HG03354 (cell line): Measurements from ENCODE around the gene ALDOC.
"Not testable (repeated sequence)": the region's sequence is repeated elsewhere in the genome, so short reads cannot be mapped to it uniquely, and the experiment has no call there.

Experiments used
- ATAC-seq: cut with Tn5 transposase; IDR thresholded peaks from one replicate; pipeline ENCODE4 v1.9.1; 2021; ENCODE audit warnings: mild to moderate bottlenecking; ENCODE audit not compliant: unreplicated experiment, poor library complexity, severe bottlenecking

ALDOC gene

DNA sequence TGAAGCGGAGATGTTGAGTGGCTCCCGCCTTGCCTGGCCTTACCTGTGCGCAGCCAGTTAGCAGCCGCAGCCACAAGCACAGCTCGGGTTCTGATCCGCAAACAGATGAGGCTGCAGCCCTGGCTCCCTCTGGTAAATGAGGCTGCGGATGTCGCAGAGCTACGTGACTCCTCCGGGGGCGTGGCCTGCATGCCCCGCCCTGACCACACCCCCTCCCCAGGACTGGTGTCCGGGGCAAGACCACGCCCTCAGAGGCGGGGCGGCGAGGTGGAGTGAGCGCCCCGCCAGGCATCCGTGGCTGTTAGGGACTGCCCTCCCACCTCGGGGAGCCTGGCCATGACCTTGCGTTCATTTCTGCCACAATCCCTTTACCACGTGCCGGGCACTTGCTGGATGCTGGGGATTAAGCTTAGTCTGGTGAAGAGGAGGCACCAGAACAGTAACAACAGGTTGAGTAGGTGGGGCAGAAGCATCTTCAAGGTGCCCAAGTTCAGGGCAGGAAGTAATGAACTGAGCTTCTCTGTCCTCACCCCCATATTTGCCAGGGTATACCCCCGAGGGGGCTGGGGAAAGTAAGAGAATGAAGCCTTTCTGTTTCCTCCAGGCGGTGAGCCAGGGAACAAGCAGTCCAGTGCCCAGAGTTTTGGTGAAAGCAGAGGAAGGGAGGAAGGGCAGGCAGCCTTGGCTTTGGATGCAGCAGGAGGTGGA, at the start of gene ALDOC:
TSS of gene ALDOC (minus strand) at position 138 of the 708 bp plus-strand sequence. CDS start 1,363 bp downstream, outside the sequence.
- ATAC-seq: peak; percentile 86

DNA sequence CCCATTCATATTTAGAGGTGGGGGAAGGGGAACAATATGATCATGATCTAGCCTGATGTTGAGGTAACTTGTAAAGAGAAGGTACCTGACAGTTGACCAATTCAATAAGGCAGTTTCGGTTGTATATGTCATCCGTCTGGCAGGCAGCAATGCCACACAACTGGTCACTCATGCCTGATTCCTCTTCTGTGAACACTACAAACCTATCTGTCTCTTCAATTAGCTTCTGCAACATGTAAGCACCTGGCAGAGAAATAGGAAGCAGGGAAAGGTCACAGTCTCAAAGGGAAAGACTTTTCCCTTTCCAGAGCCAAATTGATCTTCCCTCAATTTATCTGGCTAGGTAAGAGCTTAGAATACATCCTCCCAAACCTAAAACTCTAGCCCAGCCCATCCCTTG, 47.5 kb upstream of the ALDOC start:
- ATAC-seq: no peak

DNA sequence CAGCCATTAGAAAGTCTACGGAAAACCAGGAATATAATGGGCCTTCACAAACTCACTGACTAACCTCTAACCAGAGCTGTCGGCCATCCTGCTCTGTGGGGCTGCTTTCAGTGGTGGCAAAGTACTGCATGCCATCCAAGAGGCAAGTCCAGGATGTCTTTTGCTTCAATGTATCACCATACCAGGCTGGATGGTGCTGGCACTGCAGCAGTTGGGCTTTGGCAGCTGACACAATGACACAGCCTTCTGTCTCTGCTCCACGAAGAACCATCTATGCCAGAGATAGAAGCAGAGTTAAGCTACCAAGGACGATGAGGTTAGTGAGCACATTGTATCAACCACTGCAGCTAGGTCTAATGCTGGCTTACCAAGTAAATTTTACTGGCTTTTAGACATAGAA, 47.0 kb upstream of the ALDOC start:
- no peak for ATAC-seq

DNA sequence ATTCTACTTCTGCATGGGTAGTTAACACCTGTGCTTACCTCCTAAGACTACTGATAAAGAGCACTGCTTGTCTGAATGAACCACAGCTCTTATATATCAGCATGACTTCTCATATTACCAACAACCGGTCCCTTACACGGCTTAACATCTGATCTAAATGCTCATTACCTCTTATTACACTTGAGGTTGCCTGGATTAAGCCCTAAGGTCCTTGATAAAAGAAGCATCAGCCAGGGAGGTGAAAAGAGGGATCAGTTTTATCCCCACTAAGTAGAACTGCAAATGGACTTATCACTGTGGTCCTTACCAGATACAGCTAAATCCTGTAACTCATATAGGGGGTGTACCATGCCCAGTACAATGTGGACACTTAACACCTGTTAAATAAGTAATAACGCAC, 45.5 kb upstream of the ALDOC start:
- ATAC-seq: no peak

DNA sequence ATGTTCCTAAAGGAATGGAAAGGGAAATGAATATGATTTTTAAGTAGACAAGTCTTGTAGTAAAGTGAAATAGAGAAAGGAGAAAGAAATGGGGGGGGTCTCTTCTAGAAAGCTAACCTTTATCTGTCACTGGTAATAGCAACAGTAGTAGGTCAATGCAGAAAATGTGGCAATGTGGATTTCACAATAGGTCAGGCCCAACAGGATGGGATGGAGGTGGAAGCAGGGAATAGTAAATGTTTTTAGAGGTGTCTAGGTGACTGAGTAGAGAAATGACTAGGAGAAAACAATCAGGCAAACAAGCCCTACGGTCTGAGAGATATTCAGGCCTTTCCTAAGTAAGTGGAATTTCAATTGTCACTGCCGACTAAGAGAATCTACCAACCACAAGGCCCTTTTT, 43.3 kb upstream of the ALDOC start:
- no peak for ATAC-seq

DNA sequence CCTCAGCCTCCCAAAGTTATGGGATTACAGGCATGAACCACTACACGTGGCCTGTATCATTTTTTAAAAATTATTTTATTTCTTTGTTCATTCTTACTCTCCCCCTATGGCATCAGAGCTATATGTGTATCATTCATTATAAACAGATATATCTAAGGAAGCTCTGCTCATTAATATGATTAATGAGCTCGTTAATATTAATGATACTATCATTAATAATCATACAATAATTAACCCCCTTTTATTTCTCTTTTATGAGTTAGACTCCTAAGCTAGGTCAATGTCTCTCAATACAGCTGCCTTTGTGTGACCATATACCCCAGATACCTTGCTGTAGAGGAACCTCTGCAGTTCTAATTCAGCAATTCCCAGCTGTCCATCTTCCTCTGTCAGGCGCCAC, 41.8 kb upstream of the ALDOC start:
- ATAC-seq: no peak

DNA sequence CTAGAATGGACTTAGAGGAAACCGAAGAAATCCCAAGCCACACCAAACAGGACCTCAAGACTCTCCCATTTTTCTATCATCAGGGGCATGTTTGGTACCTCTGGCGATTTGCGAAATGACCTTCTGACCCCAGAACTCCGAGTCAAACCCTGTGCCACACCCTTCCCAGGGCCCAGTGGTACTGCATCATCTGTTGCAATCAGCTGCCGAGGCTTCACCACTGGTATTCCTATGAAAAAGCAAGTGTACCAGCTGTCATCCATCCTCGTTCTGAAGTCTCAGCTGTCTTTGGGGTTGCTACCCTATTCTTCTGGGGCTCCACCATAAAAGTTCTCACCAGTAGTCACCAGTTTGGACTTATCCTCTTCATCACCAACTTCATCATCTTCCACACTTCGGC, 39.6 kb upstream of the ALDOC start:
- no peak for ATAC-seq

DNA sequence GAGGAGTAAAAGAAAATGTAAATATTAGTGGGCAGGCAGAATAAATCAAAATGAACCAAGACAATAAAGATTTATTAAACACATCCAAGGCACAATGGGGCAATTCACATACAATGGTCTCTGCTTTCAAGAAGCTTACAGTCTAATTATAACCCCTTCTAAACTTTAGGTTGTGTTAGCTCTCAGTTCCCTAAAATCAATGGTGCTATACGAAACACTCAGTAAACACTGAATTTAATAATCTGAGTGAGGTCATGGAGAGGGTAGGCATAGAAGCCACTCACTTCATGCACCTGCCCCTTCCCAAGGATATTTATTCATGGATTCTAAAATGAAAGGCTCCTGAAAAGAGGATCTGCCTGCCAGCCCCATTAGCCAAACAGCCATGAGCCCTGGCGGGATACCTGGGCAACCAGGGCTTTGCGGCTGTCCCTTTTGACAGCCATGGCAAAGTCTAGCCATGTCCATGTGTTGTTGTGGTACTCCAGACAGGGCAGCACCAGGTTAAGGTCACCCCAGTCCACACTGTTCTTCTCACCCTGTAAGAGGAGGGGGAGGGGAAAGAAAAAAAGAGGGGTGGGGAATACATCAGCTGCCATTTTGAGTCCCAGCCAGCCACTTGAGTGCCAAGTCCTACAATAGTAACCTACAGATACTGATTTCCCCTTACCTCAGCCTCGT, 38.7 kb upstream of the ALDOC start:
- no peak for ATAC-seq

DNA sequence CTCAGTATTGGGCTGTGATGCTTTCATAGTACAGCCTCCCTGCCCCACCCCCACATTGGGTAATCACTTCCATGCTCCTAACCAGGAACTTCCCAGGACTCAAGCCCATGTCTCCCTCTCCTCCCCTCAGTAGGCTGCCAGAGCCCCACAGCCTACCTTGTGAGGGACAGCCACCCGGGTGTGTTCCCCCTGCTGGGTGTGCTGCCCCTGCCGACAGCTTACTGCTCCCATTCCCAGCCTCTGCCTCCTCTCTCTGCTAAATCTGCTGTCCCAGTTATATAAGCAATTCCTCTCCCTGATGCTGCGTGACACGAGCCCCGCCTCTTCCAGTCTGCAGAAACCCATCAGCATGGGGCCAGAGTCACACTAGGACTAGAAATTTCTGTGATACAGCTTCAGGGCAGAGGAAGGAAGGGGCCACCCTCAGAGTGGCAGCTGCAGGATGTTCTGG, 37.3 kb upstream of the ALDOC start, which contains the start of gene RSKR:
TSS of gene RSKR (minus strand) at position 255 of the 451 bp plus-strand sequence. CDS start at position 231, 24 bp downstream.
- ATAC-seq: no peak

DNA sequence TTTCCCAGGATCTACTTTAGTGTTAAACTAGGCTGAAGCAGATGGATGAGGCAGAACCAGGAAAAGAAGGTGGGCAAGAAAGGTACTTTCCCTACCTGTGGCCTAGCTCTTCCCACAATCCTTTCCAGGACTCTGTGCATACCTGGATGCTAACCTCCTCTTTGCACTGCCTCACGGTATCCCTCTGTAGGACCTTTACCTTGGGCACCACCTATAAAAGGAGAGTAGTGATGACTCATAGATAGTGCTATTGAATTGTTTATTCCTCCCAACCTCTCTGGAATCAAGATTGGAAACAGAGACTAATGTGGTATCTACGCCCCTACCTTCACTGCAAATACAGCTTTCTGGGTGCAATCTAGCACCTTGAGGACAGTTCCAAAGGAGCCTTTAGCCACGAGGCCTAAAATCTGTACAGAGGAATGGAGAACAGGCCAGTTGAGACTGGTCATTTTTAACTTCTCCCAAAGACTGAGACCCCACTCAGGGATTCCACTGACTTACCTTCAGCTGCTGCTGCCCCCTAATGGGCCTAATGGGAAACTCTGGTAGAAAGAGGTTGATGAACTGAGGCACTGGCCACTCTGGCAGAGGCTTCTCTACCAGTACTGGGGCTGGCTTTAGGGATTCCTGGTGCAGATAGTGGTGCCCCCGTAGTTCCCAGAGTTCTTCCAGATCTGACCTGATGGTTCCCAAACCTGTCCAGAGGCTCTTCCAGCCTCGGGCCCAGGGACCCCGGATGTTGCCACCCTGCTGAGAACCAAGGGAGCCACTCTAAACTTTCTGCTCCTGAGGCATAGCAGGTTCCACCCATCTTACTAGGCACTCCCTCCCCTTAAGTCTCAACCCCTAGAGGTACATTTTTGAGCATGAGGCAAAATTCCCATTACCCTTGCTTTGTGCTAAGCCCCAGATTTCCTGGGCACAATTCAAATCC, 36.5 kb upstream of the ALDOC start:
- ATAC-seq: no peak

DNA sequence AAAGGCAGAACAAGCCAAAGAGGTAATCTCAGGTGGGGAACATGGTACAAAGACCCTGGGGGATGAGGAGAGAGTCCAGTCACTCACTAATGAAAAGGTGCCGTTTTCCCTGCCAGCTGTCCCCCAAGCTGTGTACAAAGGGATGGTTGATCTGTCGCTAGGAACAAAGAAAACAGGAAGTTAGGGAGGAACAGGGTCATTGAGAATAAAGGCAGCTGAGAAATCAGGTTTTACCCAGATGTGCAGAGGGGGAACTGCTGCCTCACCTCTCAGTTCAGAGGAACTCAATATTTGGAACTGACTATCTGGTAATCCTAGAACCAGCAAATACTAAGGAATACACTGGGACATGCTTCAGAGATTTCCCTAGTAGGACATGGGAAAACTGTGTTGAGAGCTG, 35.8 kb upstream of the ALDOC start:
- ATAC-seq: no peak

DNA sequence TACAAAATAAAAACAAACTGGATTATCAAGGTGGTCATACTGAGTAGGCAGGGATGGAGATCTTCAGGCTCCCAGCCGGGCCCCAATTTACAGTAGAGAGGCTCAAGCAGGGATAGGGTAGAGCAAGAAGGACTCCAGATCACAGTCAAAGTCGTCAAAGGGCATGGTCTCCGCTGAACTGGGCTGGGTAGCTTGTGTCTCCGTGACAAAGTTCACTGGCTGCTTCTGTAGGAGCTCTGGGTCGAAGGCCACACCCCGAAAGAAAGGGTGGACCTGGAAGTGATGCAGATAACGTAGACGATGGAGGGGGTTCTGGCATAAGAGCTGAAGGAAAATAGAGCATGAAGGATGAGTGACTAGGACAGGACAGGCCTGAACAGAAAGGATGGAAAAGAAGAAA, 33.7 kb upstream of the ALDOC start:
- ATAC-seq: no peak

DNA sequence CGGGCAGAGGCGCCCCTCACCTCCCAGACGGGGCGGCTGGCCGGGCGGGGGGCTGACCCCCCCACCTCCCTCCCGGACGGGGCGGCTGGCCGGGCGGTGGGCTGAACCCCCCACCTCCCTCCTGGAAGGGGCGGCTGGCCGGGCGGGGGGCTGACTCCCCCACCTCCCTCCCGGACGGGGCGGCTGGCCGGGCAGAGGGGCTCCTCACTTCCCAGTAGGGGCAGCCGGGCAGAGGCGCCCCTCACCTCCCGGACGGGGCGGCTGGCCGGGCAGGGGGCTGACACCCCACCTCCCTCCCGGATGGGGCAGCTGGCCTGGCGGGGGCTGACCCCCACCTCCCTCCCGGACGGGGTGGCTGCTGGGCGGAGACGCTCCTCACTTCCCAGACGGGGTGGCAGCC, 27.3 kb upstream of the ALDOC start:
- ATAC-seq: not testable (repeated sequence)

DNA sequence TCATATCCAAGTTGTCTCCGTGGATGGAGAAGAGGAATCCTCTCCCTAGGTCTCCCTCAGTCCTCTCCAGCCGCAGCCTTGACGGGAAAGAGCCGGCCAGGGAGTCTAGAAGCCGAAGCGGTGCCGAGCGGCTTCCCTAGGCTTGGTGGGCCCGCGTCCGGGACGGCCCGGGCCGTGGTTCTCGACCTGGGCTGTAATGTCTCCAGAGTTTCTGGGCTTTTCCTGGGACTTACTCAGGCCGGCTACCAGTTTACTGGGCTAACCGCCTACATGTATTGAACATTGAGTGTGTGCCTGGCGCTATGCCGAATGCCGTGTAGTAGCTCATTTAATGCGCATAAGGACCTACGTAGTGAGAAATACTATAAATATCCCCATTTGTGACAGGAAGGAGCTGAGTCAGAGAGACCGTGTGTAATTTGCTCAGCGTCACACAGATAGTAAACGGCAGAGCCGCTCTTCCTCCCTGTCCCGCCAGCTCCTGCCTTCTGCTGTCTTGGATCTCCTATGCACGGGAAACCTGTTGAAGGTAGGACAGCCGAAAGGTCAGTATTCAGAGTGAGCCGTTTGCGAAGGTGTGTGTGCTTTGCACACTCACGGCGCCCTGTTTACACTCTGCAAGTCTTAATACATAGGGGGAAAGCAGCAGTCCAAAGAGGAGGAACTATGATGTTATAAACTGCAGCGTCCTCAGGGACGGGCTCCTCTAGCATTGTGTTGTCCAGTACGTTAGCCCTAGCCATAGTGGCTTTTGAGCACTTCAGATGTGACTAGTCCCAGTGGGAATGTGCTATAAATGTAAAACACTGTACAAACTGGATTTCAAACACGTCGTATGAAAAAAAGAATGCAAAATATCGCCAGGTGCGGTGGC, 22.9 kb upstream of the ALDOC start:
- peak; percentile 50 for ATAC-seq

DNA sequence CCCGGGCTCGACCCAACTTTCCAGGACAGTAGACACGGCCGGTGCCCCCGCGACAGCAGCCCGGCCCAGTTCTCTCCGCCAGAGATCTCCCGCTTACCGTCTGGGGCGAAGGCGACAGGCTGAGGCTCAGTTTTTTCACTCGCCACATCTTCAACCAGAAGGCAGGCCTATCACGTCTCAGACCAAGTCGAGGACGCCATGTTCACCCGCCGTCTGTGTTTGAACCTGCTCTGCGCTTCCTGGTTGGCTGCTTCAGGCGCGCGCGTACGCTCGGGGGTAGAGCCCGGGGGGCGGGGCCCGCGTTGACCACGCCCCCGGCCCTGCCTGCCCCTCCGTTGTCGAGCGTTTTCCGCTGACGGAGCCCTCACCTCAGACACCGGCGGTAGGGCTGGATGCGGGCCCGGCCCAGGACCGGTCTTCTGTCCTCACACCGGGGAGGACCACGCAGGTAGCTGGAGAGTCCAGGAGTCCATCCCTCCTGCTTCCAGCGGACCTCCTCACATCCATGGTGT, 22.2 kb upstream of the ALDOC start, which contains the start of gene SPAG5:
TSS of gene SPAG5 (minus strand) at position 227 of the 512 bp plus-strand sequence. CDS start at position 148, 79 bp downstream.
- ATAC-seq: peak; percentile 86

DNA sequence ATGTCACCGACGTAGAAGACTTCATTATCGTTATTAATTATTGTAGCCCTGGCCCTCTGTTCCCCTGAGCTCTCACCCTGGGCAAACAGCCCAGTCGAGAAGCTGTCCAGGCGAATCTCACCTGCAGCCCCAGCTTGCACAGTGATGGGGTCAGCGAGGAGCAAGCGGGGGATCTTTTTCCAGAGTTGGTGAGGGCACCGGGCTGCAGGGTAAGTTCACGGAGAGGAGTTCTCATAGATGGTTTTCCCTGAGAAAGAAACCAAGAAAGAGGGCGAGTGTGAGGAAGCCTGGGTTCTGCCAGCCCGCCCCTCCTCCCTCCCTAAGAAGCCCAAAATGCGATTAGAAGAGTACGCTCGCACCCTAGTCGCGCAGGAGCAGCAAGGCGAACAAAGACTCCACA, 21.7 kb upstream of the ALDOC start:
- no peak for ATAC-seq

DNA sequence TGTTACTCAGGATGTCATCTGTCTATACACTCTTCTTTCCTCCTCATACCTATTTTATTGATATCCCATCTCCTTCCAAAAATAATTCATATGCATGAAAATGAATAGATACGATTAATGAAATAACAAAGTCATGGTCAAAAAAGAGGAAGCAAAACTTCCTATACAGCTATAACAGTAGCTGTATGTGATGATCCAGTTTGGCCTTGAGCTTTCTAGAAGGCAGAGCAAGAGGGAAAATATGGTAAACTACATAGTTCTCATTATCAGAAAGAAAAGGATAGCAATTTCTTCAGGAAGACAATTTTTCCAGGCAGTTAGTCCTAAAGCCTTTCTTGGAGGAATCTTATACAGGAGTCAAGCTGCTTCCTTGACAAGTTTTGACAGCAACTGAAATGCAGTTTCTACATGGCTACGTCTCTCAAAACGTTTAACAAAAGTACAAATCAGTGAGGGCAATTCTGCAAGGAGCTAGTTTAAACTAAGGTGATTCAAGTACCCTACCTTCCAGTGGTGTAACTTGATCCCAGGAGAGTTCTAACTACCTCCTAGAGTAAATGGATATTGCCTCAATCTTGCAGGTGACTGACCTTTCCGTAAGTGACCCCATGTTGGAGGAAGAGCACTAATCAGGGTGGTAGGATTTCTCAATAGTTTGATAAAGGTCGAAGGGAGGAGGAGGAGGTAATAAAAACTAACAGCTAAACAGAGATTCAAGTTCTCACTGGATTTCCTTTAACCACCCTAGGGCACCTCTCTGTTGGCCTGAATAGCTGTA, 21.1 kb upstream of the ALDOC start:
- ATAC-seq: no peak

DNA sequence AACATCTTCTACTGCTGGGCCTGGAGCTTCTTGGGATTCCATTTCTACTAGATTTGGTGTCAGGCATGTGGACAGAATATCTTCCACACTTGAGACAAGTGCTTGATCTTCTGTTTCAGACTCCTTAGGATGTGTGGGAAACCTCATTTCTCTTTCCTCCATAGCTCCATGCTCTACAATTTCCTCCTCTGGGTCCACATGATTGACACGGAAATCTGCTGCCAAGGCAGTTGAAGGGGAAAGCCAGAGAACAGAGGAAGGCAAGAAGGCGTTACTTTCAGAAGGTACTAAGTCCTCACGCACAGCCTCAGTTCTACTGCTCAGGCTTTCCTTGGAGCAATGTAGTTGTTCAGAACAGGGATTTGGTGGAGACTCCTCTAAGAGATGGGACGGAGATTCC, 15.6 kb upstream of the ALDOC start:
- no peak for ATAC-seq
